HG02759 (cell line): ENCODE data around the gene BCAS3.
"Not testable (repeated sequence)": the region's sequence is repeated elsewhere in the genome, so short reads cannot be mapped to it uniquely, and the experiment has no call there.

Experiments
- ATAC-seq: cut with Tn5 transposase; IDR thresholded peaks from one replicate; pipeline ENCODE4 v1.9.1; 2021; ENCODE audit warnings: mild to moderate bottlenecking, moderate library complexity; ENCODE audit not compliant: unreplicated experiment

Gene BCAS3

DNA sequence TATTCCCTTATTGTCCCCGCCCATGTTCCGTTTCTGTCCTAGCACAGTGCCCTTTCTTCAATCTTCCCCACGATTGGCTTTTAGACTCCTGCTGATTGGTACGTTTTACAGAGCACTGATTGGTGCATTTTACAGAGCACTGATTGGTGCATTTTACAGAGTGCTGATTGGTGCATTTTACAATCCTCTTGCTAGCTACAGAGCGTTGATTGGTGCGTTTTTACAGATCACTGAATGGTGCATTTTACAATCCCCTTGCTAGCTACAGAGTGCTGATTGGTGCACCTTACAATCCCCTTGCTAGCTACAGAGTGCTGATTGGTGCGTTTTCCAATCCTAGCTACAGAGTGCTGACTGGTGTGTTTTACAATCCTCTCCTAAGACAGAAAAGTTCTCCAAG lies 3.0 kb upstream of the BCAS3 start:
- not testable (repeated sequence) for ATAC-seq

DNA sequence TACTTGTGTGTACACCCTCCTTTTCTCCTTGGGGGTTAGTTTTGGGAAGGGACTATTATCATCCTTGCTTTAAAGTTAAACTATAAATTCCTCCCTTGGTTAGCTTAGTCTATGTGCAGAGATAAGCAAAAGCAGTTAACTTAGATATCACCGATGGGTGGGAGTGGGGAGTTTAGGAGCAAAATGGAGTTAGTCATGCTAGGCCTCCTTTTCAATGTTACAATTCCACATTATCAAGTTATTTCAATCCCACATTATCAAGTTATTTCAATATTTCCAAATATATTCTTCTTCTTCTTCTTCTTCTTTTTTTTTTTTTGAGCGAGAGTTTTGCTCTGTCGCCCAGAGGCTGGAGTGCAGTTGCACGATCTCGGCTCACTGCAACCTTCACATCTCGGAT lies 1.7 kb upstream of the BCAS3 start:
- ATAC-seq: no peak

DNA sequence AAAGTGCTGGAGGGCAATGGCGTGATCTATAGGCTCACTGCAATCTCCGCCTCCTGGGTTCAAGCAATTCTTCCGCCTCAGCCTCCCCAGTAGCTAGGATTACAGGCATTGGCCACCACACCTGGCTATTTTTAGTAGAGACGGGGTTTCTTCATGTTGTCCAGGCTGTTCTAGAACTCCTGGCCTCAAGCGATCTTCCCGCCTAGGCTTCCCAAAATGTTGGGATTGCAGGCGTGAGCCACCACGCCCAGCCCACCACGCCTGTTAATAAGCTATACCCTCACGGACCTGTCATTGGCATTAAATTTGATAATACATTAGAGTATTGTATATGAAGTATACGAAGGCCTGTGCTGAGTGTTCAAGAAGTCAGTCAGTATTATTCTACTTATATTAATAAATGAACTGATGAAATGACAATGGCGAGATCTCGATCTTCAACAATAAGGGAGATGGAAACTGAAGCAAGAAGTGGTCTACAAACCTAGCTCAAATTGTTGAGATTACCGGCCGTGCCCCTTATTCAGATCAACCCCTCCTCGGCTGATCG lies 818 bp upstream of the BCAS3 start:
- no peak for ATAC-seq

DNA sequence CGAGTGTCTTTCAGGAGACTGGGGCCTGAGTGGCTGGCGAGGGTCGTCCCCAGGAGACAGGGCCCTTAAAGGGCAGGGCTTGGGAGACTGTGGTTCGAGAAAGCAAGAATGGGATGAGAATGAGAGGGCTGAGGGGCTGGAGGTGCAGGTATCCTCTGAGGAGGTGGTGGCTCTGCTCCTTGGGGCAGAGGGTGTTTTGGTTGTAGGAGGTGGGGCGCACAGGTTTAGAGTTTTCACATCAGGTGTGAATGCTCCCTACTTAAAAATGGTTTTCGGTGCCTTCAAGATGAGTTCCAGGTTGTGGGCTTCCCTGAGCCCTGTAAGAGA lies 430 bp downstream of the BCAS3 start:
- no peak for ATAC-seq

DNA sequence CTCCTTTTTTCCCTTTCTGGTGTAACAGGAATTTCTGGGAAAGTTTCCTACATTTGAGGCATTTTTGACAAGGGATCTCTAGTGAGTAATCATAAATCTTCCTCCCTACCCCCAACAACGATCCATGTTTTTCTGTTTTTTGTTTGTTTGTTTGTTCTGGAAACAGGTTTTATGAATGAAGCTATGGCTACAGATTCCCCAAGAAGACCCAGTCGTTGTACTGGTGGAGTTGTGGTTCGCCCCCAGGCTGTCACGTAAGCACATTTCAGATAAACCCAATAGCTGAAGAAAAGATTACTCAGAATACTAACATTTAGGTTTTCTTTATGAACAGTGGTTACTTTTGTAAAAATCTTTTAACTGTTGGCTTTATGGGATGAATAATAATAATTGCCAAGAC lies 1.6 kb downstream of the BCAS3 start:
- ATAC-seq: no peak

DNA sequence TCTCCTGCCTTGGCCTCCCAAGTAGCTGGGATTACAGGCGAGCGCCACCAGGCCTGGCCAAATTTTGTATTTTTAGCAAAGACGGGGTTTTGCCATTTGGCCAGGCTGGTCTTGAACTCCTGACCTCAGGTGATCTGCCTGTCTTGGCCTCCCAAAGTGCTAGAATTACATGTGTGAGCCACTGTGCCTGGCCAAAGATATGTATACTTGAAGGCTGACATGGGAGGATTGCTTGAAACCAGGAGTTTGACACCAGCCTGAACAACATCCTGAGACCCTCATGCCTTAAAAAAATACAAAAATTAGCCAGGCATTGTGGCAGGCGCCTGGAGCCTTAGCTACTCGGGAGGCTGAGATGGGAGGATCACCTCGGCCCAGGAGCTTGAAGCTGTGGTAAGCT lies 3.1 kb downstream of the BCAS3 start:
- ATAC-seq: no peak

DNA sequence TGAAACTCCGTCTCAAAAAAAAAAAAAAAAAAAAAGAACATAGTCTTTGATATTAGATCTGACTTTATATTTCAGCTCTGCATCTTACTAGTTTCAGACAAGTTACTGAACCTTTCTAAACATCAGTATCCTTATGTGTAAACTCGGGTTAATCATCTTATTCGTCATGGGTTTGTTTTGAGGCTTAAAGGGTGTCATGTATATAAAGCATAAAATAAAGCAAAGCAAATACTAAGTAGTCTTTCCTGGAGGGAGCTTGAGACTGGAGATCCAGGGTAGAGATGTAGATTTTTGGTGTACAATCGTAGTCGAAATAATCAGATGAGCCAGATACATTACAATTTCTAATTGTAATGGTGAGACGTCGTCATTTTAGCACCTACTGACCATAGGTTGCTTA lies 7.8 kb downstream of the BCAS3 start:
- no peak for ATAC-seq

DNA sequence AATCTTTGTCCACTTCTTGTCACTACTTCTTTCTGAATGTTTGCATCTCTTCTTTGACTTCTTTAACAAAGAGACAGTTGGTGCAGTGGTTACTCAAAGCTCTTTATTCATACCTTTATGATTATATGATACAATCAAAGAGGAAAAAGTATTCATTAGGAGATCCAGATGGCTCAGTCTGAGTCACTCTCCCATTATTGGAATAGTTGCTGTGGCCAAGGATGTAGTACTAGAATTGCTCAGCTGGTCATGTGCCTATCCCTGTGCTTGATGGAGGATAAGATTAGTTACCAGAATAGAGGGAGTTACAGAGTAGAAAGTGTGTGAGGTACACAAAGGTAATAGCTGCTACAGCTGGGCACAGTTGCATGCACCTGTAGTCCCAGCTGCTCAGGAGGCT lies 18.3 kb downstream of the BCAS3 start:
- ATAC-seq: no peak

DNA sequence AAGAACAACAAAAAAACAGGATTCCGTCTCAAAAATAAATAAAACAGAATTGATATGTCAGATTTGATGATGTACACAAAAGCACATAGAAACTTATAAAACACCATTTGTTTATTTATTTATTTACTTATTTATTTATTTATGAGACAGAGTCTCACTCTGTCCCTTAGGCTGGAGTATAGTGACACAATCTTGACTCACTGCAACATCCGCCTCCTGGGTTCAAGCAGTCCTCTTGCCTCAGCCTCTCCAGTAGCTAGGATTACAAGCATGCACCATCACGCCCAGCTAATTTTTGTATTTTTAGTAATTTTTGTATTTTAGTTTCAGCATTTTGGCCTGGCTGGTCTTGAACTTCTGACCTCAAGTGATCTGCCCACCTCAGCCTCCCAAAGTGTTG lies 21.4 kb downstream of the BCAS3 start:
- no peak for ATAC-seq

DNA sequence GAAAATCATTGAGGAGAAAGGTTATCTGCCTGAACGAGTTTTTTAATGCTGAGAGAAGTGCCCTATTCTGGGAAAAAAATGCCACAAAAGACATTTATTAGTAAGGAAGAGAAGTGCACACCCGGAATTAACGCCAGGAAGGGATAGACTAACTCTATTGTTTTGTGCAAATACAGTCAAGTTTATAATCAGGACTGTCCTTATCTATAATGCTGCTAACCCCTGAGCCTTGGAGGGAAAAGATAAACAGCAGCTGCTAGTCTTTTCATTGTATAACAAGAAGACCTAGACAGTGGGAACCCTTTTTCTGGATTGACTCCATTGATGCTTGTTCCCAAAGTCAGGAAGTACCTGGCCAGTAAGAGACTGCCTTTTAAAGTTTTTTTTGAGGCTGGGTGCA lies 26.5 kb downstream of the BCAS3 start:
- no peak for ATAC-seq

DNA sequence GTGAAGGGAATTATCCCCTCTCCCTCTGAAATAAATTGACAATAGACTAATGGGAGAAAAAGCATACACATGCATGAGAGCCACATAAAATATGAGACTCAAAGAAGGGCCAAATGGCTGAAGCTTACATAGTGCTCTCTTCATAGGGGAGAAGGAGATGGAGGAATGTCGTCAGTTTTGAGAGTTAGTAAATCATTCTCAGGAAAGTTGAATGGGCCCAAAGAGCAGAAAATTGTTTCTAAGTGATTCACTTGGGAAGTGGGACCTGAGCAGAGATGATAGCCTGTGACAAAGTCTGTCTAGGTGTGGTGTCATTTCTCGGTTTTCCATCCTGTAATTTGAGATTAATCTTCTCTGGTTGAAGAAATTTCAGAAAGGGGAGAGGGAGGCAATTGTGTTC lies 35.0 kb downstream of the BCAS3 start:
- no peak for ATAC-seq

DNA sequence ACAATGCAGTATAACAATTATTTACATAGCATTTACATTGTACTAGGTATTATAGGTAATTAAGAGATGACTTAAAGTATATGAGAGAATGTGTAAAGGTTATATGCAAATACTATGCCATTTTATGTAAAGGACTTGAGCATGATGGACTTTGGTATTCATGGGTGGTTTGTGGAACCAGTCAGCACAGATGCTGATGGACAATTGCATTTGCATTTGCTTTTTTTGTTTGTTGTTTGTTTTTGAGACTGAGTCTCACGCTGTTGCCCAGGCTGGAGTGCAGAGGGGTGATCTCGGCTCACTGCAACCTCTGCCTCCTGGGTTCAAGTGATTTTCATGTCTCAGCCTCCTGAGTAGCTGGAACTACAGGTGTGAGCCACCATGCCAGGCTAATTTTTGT lies 36.0 kb downstream of the BCAS3 start:
- no peak for ATAC-seq

DNA sequence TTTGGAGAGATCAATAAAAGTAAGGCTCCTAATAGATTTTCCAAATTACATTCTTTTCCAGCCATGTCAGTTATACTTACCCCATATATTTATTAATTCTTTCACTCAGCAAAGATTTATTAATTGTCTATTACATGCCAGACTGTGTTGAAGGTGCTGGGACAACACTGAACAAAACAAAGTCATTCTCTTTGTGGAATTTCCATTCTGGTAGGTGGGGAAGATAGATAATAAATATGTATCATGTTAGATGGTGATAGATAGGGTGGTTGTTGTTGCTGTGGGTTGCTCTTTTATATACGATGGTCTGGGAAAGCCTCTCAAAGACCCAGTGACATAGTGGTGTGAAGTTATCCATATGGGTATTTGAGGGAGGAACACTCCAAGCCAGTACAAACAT lies 39.1 kb downstream of the BCAS3 start:
- no peak for ATAC-seq

DNA sequence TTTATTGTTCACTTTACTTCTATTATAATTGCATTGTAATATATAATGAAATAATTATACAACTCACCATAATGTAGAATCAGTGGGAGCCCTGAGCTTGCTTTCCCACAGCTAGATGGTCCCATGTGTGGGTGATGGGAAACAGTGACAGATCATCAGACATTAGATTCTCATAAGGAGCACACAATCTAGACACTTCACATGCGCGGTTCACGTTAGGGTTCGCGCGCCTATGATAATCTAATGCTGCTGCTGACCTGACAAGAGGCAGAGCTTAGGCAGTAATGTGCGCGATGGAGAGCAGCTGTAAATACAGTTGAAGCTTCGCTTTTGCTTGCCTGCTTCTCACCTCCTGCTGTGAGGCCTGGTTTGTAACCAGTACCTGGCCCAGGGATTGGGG lies 40.2 kb downstream of the BCAS3 start:
- no peak for ATAC-seq

DNA sequence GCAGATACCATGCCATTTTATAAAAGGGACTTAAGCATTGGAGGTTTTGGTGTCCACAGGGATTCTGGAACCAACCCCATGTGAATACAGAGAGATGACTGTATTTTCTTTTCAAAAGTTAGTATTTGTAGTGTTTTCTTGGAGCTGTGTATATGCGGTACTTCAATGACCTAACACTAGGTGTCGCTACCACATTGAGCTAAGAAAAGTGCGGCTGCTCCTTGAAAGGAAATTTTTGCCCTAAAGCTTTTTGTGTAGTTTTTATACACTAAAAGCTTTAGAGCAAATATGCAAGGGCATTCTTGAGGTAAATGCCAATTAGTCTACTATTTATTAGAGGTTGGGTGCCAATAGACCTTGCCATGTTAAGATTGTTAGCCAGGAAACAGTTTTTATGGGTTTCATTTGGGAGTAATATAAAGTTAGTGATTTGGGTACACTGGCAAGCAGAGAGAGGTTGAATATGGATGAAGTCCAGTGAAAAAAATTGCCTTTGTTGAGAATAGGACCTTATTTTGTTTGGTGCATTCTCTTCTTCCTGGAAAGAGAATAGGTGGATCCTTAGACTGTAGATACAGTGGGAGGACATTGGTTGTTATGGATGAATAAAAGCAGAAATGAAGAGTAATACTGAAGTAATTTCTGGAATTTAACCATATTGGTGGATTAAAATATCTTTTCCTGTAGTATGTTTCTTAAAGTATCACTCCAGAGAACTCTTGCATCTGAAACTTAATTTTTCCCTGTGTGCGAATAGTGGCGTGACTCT lies 43.3 kb downstream of the BCAS3 start:
- ATAC-seq: no peak

DNA sequence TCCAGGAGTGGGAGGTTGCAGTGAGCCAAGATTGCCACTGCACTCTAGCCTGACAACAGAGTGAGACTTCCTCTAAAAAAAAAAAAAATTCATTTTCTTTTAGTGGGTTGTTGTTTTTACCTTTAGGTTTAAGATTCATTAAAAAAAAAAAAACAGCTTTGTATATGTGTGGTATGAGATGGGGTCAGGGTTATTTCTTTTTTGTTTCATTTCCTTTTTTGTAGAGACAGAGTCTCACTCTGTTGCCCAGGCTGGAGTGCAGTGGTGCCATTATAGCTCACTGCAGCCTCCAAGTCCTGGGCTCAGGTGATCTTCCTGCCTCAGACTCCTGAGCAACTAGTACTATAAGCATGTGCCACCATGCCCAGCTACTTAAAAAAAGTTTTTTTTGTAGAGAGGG lies 47.0 kb downstream of the BCAS3 start:
- no peak for ATAC-seq

DNA sequence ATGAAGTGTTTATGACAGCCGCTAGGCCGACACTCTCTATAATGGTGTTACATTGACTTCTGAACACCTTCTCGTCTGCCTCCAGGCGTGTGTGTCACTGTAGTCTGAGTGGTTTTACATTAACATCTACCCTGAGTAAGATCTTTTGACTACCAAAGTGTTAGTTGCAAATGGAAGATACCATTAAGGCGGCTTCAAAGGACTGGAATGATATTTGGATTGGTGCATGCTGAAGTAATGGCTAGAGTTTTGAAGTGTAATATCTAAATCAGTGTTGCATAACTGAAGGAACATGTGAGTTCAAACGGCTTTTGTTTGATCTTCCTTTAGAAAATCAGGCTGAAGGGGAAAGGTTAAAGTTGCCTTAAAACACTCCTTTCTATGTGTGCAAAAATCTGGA lies 52.2 kb downstream of the BCAS3 start:
- no peak for ATAC-seq

DNA sequence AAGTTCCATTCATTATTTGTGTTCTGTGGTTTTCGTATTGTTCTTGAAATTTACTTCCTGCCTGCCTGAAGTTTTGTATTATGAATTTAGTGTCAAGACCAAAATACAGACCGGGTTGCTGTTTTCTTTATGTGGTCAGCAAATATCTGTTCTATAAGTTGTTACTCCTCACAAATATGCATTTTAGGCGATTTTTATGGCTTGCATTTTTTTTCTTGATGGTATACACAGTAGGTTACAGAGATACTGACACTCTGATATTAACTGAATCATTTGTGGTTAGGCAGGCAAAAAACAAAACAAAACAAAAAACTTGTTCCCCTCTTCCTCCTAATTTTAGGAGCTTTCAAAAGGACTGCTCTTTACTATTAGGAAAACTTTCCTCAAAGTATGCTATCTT lies 52.6 kb downstream of the BCAS3 start:
- no peak for ATAC-seq

DNA sequence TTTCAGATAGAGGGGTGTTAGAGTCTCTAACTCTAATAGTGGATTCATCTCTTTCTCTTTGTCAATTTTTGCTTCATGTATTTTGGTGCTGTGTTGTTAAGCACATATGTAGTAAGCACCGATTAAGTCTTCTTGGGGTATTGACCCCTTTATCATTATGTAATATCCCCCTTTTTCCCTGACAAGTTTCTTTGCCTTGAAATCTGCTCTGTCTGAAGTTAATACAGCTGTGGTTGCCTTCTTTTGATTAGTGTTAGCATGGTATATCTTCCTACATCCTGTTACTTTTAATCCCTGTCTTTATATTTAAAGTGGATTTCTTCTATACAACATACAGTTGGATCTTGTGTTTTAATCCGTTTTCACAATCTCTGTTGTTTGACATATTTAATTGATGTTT lies 60.6 kb downstream of the BCAS3 start:
- no peak for ATAC-seq

DNA sequence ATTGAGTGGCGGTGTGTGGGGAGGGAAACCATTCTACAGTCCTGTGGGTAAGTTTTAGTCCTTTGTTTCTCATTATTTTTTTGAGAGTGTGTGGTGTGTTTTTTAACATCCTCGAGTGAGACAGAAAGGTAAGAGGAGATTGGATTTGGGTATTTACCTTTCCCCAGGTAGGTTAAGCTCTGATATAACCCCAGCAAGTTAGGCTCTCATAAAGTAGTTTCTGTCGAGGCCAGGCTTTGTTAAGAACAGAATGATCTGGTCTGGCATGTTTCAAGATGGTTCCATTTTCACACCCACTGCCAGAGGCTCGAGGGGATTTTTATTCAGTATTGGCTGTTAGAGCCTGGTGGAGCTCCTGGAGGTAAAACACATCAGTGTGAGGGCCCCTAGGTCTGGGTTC lies 62.9 kb downstream of the BCAS3 start:
- ATAC-seq: no peak

DNA sequence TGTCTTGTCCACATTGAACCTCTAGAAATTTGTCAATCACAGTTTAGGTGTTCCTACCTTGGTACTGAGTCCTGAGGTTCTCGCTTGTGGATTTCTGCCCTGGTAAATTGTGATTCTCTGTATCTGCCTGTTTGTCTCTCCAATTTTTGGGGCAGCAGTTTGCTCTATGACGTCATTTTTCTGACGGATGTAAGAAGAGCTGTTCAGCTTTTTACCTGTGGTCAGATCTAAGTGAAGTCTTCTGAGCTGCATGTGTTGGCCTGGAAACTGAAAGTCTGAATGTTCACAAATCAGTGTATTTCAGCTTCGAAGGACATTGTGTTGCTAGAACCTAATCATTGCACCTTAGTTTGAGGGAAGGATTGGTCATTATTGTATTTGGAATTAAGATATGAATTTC lies 63.4 kb downstream of the BCAS3 start:
- ATAC-seq: no peak

DNA sequence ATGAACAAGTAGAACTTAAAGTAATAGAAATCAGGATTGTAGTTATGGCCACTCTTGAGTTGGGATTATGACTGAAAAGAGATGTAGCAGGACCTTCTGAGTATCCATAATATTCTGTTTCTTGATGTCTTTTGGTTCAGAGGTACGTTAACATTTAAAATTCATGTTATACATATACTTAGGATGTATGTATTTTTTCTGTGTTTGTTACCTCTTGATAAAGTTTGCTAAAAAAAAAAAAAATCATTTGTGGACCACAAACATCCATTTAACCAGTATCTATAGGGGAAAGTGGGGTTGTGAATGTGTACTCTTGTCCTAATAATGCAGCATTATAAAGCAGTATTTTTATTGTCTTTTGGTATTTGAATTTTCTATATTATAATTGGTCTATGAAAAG lies 65.6 kb downstream of the BCAS3 start:
- no peak for ATAC-seq

DNA sequence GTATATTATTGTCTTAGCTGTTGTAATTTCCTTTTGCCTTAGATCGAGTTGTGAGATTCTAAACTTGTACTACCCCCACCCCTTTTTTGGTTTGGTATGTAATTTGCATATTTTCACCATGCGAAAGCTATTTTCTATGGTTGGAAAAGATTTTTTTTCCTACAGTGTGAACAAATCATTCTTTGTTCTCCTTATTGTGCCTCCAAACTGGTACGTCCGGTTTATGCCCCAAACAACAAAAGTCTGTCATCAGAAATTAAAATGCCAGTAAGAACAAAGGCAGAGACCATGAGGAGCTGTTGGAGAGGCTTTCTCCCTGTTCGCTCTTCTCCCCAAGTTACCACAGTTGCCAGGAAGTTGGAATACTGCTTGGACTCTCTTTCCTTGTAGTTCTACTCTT lies 66.1 kb downstream of the BCAS3 start:
- no peak for ATAC-seq
